Omental fat pad (tissue), 4 donors: ENCODE results near the gene EOLA1. TPM values are rescaled to one million over a fixed set of nuclear protein-coding genes. Genes with fewer than 3 reads are reported as not detected.

Experiments used
- ATAC-seq: fragments of 150-250 bp; one replicate; pipeline ENCODE4 v1.9.1; 2016; ENCODE audit warnings: mild to moderate bottlenecking, moderate library complexity; ENCODE audit not compliant: low FRiP score
- DNase-seq: peaks from one replicate; pipeline ENCODE4 v3.0.0-alpha.2; 2019; ENCODE audit warnings: low spot score
- total RNA-seq, 4 donors: library from RNA; depleted of rRNA; stranded (reverse); fragments of >200 nt; gene quantifications; one replicate each; pipeline ENCODE4 v1.1.0, GENCODE V29; 2016
- TF ChIP-seq, protein P1 (sequence below), 3 donors: fragments of 450-650 bp; IDR thresholded peaks; one replicate each; pipeline ENCODE4 v1.5.1; 2016 to 2017; ENCODE audit warnings: antibody characterized with exemption in 3 of 3, mild to moderate bottlenecking in 3 of 3, moderate library complexity in 2 of 3

EOLA1 gene
- total RNA-seq, 4 donors from 2014 or later: 9.0 to 30.2 (median 10.3) TPM

DNA sequence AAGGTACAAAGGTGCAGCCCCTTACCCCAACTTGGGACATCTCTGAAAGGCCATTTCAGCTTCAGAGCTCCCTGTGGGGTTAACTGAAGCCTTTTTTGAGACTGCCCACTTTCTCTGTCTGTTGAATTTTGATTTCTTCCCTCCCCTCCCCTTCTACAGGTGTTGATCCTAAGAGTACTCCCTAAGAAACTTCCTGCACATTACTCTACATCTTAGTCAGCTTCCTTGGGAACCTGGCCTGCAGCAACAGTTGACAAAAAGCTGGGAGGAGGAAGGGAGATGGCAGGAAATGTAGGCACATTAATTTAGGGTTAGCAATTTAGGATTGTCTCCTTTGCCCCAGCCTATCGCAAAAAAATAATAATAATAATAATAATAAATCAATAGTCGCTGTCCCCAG is 34.5 kb upstream of the EOLA1 start:
- DNase-seq (no peak), ATAC-seq (no peak)
- TF ChIP-seq, protein P1, sequence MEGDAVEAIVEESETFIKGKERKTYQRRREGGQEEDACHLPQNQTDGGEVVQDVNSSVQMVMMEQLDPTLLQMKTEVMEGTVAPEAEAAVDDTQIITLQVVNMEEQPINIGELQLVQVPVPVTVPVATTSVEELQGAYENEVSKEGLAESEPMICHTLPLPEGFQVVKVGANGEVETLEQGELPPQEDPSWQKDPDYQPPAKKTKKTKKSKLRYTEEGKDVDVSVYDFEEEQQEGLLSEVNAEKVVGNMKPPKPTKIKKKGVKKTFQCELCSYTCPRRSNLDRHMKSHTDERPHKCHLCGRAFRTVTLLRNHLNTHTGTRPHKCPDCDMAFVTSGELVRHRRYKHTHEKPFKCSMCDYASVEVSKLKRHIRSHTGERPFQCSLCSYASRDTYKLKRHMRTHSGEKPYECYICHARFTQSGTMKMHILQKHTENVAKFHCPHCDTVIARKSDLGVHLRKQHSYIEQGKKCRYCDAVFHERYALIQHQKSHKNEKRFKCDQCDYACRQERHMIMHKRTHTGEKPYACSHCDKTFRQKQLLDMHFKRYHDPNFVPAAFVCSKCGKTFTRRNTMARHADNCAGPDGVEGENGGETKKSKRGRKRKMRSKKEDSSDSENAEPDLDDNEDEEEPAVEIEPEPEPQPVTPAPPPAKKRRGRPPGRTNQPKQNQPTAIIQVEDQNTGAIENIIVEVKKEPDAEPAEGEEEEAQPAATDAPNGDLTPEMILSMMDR (IDR thresholded peaks at IDR 0.05): no peak

DNA sequence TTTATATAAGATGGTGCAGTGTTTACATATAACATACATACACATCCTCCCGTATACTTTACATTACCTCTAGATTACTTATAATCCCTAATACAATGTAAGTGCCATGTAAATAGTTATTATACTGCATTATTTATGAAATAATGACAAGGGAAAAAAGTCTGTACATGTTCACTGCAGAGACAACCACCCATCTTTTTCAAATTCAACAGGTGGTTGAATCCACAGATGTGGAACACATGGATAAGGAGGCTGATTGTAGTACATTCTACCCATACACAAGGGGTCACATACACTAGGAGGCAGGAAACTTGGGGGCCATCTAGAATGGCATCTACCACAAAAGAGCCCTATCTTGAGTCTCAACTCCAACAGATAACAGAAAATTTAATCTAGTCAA is 32.3 kb upstream of the EOLA1 start:
- ATAC-seq: no peak
- TF ChIP-seq, protein P1 (IDR thresholded peaks at IDR 0.05): no peak
- no peak for DNase-seq

DNA sequence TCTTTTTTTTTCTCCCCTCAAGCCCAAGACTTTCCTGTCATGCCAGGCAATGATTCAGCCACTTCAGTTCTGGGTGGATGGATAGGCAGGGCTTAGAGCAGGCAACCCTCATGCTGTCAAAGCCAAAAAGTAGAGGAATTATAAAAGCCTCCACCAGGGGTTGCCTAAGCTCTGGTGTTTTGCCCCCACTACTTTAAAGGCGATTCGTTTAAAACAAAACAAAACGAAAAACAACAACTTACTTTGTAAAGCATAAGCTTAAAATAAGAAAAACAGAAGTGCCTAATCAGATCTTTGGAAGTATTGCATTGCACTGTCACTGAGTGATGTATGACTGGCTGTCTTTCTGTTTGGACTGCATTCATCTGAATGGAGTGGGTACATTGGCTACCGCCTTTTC is 30.4 kb upstream of the EOLA1 start:
- TF ChIP-seq, protein P1 (IDR thresholded peaks at IDR 0.05): no peak
- no peak for ATAC-seq
- no peak for DNase-seq

DNA sequence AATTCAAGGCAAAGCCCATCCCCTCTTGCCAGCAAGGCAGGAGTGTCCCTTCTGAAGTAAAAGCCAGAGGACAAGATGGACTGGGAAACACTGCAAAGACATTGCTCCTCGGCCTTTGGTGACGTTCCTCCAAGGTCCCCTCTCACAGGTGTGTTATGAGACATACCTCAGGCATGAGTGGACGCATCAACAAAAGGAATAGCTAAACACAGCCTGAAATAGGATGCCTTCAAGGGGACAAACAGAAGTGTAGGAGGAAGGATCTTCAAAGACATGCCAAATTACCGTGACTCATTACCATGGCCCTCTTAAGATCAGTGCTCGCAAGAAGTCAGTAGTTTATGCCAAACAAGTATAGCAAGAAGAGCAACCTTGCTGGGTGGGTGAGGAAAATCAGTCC is 29.7 kb upstream of the EOLA1 start:
- DNase-seq (no peak), ATAC-seq (no peak)
- TF ChIP-seq, protein P1 (IDR thresholded peaks at IDR 0.05): no peak

DNA sequence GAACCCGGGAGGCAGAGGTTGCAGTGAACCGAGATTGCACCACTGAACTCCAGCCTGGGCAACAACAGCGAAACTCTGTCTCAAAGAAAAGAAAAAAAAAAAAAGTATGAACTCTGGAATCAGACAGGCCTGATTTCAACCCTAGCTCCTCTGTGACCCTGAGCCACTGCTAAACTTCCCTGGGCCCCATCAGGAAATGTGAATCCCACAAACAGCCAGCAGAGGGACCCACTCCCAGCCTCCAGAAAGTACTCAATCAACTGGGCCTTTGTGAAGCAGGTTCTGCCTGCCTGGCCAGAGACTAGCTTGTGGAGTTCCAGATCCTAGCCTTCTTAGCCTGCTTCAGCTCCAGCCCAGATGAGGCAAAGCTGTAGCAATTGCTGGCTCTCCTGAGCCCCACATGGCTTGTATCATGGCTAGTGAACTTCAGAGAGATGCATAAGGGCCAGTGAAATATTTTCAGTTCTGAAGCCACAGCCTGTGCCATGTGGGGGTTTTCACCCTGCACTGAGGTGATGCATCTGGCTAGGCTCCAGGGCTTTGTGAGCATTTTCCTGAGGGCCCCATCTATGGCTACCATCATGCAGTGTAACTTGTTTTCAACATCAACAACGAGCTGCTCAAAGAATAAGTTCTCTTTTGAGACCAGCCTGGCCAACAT is 28.5 kb upstream of the EOLA1 start:
- TF ChIP-seq, protein P1 (IDR thresholded peaks at IDR 0.05): no peak
- ATAC-seq: no peak
- no peak for DNase-seq

DNA sequence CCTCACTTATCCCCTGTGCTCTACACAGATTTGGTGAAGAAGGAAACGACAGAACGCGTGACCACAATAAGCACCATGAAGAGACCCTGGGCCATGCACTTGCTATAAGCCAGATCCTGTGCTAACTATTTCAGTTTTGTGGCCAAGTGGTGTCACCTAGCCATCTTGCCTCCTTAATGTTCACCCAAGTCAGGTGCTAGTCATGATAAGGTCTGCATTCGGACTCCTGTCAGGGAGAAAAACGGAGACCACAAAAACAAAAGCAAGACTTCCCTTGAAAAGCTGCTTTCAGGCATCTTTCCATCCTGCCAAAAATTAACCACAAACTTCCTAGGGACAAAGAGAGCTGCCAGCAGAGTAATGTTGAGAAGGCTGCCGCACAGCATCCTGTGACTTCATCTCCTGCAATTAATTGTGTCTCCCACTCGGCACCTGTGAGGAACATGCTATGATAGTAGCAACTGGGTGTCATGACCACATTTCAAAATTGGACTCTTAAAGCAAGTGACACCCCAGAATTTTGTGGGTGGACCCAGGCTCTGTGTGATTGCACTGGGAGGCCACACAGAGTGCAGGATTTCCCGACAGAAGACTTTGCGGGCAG is 26.9 kb upstream of the EOLA1 start:
- ATAC-seq: no peak

More for the DNA sequence above, 26.9 kb upstream of the EOLA1 start:
- TF ChIP-seq, protein P1 (IDR thresholded peaks at IDR 0.05): no peak
- no peak for DNase-seq
